Lower lobe of right lung (tissue), 2 donors: Measurements from ENCODE around the gene NFX1. TPM values are rescaled to one million over a fixed set of nuclear protein-coding genes. Genes with fewer than 3 reads are reported as not detected.

Experiments used
- ATAC-seq, 2 donors: fragments of 200-7000 bp; cut with Tn5 transposase; one replicate each; pipeline ENCODE4 v1.9.1; 2020 to 2022; ENCODE audit warnings: mild to moderate bottlenecking in 2 of 2, moderate library complexity in 2 of 2
- DNase-seq: peaks from one replicate; pipeline ENCODE4 v3.0.0-alpha.2; 2020
- H3K27ac ChIP-seq: fragments of 200-600 bp; one replicate; pipeline ENCODE4 v1.8.0; 2022
- H3K27me3 ChIP-seq: fragments of 200-600 bp; one replicate; pipeline ENCODE4 v1.8.0; 2022; ENCODE audit warnings: low read depth
- H3K36me3 ChIP-seq: fragments of 200-600 bp; one replicate; pipeline ENCODE4 v1.8.0; 2022; ENCODE audit warnings: mild to moderate bottlenecking
- H3K4me1 ChIP-seq: fragments of 200-600 bp; one replicate; pipeline ENCODE4 v1.8.0; 2022
- H3K4me3 ChIP-seq: fragments of 200-600 bp; one replicate; pipeline ENCODE4 v1.8.0; 2022; ENCODE audit warnings: mild to moderate bottlenecking
- H3K9me3 ChIP-seq: fragments of 200-600 bp; one replicate; pipeline ENCODE4 v1.8.0; 2022
- intact Hi-C: fragments of 100-400 bp; cut with DNase I; formaldehyde crosslinking; loops from one replicate; pipeline ENCODE4 v1.11.0; 2022
- total RNA-seq: library from RNA; stranded (reverse); fragmentation: NEBNext Ultra II Directional; extraction: Animal tissue kit (Norgen Biotek cat#: 25700); gene quantifications from one replicate; pipeline ENCODE4 v1.2.1, GENCODE V29; 2021
- TF ChIP-seq, protein P1 (sequence below): fragments of 200-600 bp; IDR thresholded peaks from one replicate; pipeline ENCODE4 v1.8.0; 2022; ENCODE audit warnings: antibody characterized with exemption, mild to moderate bottlenecking
- donor health status: DM: no; HTN: yes; CAD: no; lungs with severe emphysema.

Gene NFX1
- total RNA-seq, 1 donor from 2014 or later = 36.2 TPM

DNA sequence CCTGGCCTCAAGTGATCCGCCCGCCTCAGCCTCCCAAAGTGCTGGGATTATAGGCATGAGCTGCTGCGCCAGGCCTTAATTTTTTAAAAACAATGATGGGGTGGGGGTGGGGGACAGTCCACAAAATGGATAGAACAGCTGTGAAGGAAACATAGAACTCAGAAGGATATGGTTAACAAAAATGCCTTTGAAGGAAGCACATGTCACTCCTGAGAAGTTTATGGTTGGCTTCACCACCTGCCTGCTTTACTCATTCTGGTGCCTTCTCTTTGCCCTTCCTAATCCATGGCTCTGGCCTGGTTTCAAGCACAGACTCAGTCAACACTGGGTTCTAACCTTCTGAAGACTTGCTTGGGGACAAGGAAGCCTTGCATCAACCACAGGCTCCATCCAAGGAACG, 36.1 kb upstream of the NFX1 start:
- intact Hi-C loops = no loop called here
- Histone ChIP-seq H3K4me1 (no peaks in the 10 kb centered on the region), H3K36me3 (peaks cover 85% of the 10 kb centered on the region), H3K27me3 (no peaks in the 10 kb centered on the region), H3K4me3 (no peak overlapping the region), H3K27ac (no peak overlapping the region), H3K9me3 (no peaks in the 10 kb centered on the region)
- DNase-seq = no peak
- ATAC-seq = no peak
- TF ChIP-seq, protein P1, sequence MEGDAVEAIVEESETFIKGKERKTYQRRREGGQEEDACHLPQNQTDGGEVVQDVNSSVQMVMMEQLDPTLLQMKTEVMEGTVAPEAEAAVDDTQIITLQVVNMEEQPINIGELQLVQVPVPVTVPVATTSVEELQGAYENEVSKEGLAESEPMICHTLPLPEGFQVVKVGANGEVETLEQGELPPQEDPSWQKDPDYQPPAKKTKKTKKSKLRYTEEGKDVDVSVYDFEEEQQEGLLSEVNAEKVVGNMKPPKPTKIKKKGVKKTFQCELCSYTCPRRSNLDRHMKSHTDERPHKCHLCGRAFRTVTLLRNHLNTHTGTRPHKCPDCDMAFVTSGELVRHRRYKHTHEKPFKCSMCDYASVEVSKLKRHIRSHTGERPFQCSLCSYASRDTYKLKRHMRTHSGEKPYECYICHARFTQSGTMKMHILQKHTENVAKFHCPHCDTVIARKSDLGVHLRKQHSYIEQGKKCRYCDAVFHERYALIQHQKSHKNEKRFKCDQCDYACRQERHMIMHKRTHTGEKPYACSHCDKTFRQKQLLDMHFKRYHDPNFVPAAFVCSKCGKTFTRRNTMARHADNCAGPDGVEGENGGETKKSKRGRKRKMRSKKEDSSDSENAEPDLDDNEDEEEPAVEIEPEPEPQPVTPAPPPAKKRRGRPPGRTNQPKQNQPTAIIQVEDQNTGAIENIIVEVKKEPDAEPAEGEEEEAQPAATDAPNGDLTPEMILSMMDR = no peak

- intact Hi-C loops = no loop called here
- Histone ChIP-seq H3K27ac (no peak overlapping the region), H3K4me3 (no peak overlapping the region), H3K36me3 (peaks cover 93% of the 10 kb centered on the region), H3K4me1 (no peaks in the 10 kb centered on the region), H3K27me3 (no peaks in the 10 kb centered on the region), H3K9me3 (no peaks in the 10 kb centered on the region)
- TF ChIP-seq, protein P1 = no peak
- ATAC-seq = no peak
- no peak for DNase-seq
Observed at GRCh38 chr9:33255014-33255413, 35.3 kb upstream of the NFX1 start.

GRCh38 chr9:33255471-33255870, 34.8 kb upstream of the NFX1 start:
- no peak overlapping the region for H3K27ac ChIP-seq
- DNase-seq (no peak), ATAC-seq (no peak)
- intact Hi-C loops = no loop called here
- no peak overlapping the region for H3K4me3 ChIP-seq
- H3K9me3 ChIP-seq = no peaks in the 10 kb centered on the region
- H3K36me3 ChIP-seq = peaks cover 94% of the 10 kb centered on the region
- TF ChIP-seq, protein P1 = no peak
- H3K27me3 ChIP-seq = no peaks in the 10 kb centered on the region
- no peaks in the 10 kb centered on the region for H3K4me1 ChIP-seq

- Histone ChIP-seq H3K36me3 (peaks cover 94% of the 10 kb centered on the region), H3K9me3 (no peaks in the 10 kb centered on the region), H3K27me3 (no peaks in the 10 kb centered on the region), H3K4me3 (no peak overlapping the region), H3K4me1 (no peaks in the 10 kb centered on the region), H3K27ac (no peak overlapping the region)
- ATAC-seq (no peak), DNase-seq (no peak)
- TF ChIP-seq, protein P1 = no peak
- intact Hi-C loops = no loop called here
Observed at GRCh38 chr9:33256236-33256635, 34.1 kb upstream of the NFX1 start.

DNA sequence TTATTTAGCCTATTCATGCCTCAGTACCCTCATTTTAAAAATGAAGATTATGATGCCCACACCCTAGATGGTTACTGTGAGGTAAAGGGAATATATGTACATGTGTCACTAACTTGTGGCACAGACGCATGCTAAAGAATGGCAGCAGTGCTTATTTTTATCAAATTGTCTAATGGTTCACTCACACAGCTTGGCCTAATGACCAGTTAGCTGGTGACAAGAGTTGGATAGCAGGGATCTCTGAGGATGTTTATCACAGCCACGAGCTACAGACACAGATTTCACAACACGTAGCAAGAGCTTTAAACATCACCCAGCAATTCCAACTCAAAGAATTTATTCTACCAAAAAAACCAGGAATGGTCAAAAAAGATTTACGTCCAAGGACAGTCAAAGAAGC, 33.0 kb upstream of the NFX1 start:
- TF ChIP-seq, protein P1 = no peak
- H3K4me3 ChIP-seq = no peak overlapping the region
- H3K27ac ChIP-seq = no peak overlapping the region
- peaks cover 1% of the 10 kb centered on the region for H3K4me1 ChIP-seq
- H3K9me3 ChIP-seq = no peaks in the 10 kb centered on the region
- ATAC-seq (no peak), DNase-seq (no peak)
- intact Hi-C loops = no loop called here
- no peaks in the 10 kb centered on the region for H3K27me3 ChIP-seq
- peaks cover 99% of the 10 kb centered on the region for H3K36me3 ChIP-seq

DNA sequence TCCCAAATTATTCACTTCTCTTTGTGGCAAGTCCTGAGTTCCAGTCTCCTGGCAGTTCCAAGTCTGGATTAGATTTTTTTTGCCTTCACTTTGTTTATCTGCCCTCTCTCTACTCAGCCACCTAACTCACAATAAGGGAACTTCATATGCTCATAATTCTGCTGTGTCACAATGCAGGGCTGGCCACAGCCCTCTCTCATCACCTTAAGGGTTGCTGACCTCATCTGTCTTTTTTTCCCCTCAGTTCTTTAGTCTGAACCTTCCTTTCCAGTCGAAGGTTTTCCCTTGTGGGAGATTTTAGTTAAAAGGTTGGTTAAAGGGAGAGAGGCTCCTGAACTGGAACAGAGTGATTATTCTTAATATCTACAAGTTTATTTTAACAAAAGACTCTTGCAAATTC, 29.9 kb upstream of the NFX1 start:
- no peak for ATAC-seq

More for the DNA sequence above, 29.9 kb upstream of the NFX1 start:
- DNase-seq = no peak
- peaks cover 72% of the 10 kb centered on the region for H3K36me3 ChIP-seq
- no peak overlapping the region for H3K27ac ChIP-seq
- H3K4me3 ChIP-seq = no peak overlapping the region
- TF ChIP-seq, protein P1 = no peak
- intact Hi-C loops = no loop called here
- peaks cover 15% of the 10 kb centered on the region for H3K4me1 ChIP-seq
- no peaks in the 10 kb centered on the region for H3K27me3 ChIP-seq
- H3K9me3 ChIP-seq = no peaks in the 10 kb centered on the region
